ENCODE data around the gene SLC12A9.

The SLC12A9 gene

GRCh38 chr7:100888291-100888987, 35.9 kb downstream of the SLC12A9 start:
- Histone ChIP-seq H3K4me3 (ENCODE audit: low read depth in 1 of 2, low read length in 2 of 2) (peak overlapping the region; percentile 67 to 71), H3K27ac (ENCODE audit: low read depth, low read length) (peak overlapping the region; percentile 62), H3K9me3 (ENCODE audit: low read length) (no peaks in the 10 kb centered on the region), H3K27me3 (ENCODE audit: control insufficient read depth in 1 of 2, insufficient read depth in 2 of 2, low read length in 2 of 2) (no peaks in the 10 kb centered on the region), H3K36me3 (ENCODE audit: insufficient read depth, low read length) (peaks cover 53% of the 10 kb centered on the region), H3K4me1 (ENCODE audit: insufficient read depth, low read length) (peaks cover 18% of the 10 kb centered on the region), H3K9ac (ENCODE audit: low read length) (peak overlapping the region; percentile 23)

- H3K27me3 ChIP-seq (ENCODE audit: control insufficient read depth in 1 of 2, insufficient read depth in 2 of 2, low read length in 2 of 2), result peaks cover 0 to 6% of the 10 kb centered on the region in 2 donors
- H3K4me3 ChIP-seq (ENCODE audit: low read depth in 1 of 2, low read length in 2 of 2), result peak within 1 kb of the TSS; percentile 68 to 71
- peaks cover 18% of the 10 kb centered on the region for H3K4me1 ChIP-seq (ENCODE audit: insufficient read depth, low read length)
- peak within 1 kb of the TSS; percentile 62 for H3K27ac ChIP-seq (ENCODE audit: low read depth, low read length)
- peaks cover 46% of the 10 kb centered on the region for H3K36me3 ChIP-seq (ENCODE audit: insufficient read depth, low read length)
- H3K9me3 ChIP-seq (ENCODE audit: low read length), result no peaks in the 10 kb centered on the region
- H3K9ac ChIP-seq (ENCODE audit: low read length), result peak within 1 kb of the TSS; percentile 53
Observed at GRCh38 chr7:100888988-100889750, 36.7 kb downstream of the SLC12A9 start, which contains the start of gene UFSP1. Gene UFSP1, minus strand, starts transcription at chr7:100889715. Its CDS starts 444 bp downstream, at chr7:100889271.

GRCh38 chr7:100890653-100891567, 38.4 kb downstream of the SLC12A9 start:
- Histone ChIP-seq H3K27ac (ENCODE audit: low read depth, low read length) (peak overlapping the region; percentile 59), H3K36me3 (ENCODE audit: insufficient read depth, low read length) (peaks cover 28% of the 10 kb centered on the region), H3K9me3 (ENCODE audit: low read length) (no peaks in the 10 kb centered on the region), H3K27me3 (ENCODE audit: control insufficient read depth in 1 of 2, insufficient read depth in 2 of 2, low read length in 2 of 2) (peaks cover 0 to 17% of the 10 kb centered on the region in 2 donors), H3K4me3 (ENCODE audit: low read depth in 1 of 2, low read length in 2 of 2) (peak overlapping the region; percentile 31 to 68), H3K4me1 (ENCODE audit: insufficient read depth, low read length) (peaks cover 22% of the 10 kb centered on the region), H3K9ac (ENCODE audit: low read length) (peak overlapping the region; percentile 53)

GRCh38 chr7:100891568-100892247, 39.2 kb downstream of the SLC12A9 start:
- no peaks in the 10 kb centered on the region for H3K9me3 ChIP-seq (ENCODE audit: low read length)
- H3K4me1 ChIP-seq (ENCODE audit: insufficient read depth, low read length), result peaks cover 27% of the 10 kb centered on the region
- H3K9ac ChIP-seq (ENCODE audit: low read length), result no peak overlapping the region
- H3K4me3 ChIP-seq (ENCODE audit: low read depth in 1 of 2, low read length in 2 of 2), result no peak overlapping the region
- peaks cover 20% of the 10 kb centered on the region for H3K36me3 ChIP-seq (ENCODE audit: insufficient read depth, low read length)
- H3K27ac ChIP-seq (ENCODE audit: low read depth, low read length), result no peak overlapping the region
- peaks cover 7 to 25% of the 10 kb centered on the region in 2 donors for H3K27me3 ChIP-seq (ENCODE audit: control insufficient read depth in 1 of 2, insufficient read depth in 2 of 2, low read length in 2 of 2)

- no peak overlapping the region for H3K27ac ChIP-seq (ENCODE audit: low read depth, low read length)
- H3K4me1 ChIP-seq (ENCODE audit: insufficient read depth, low read length), result peaks cover 24% of the 10 kb centered on the region
- H3K4me3 ChIP-seq (ENCODE audit: low read depth in 1 of 2, low read length in 2 of 2), result no peak overlapping the region
- peaks cover 11 to 32% of the 10 kb centered on the region in 2 donors for H3K27me3 ChIP-seq (ENCODE audit: control insufficient read depth in 1 of 2, insufficient read depth in 2 of 2, low read length in 2 of 2)
- no peak overlapping the region for H3K9ac ChIP-seq (ENCODE audit: low read length)
- peaks cover 11% of the 10 kb centered on the region for H3K36me3 ChIP-seq (ENCODE audit: insufficient read depth, low read length)
- H3K9me3 ChIP-seq (ENCODE audit: low read length), result no peaks in the 10 kb centered on the region
Observed at GRCh38 chr7:100892364-100893317, 40.1 kb downstream of the SLC12A9 start.

- Histone ChIP-seq H3K27ac (ENCODE audit: low read depth, low read length) (no peak overlapping the region), H3K4me1 (ENCODE audit: insufficient read depth, low read length) (peaks cover 16% of the 10 kb centered on the region), H3K9ac (ENCODE audit: low read length) (no peak overlapping the region), H3K4me3 (ENCODE audit: low read depth in 1 of 2, low read length in 2 of 2) (no peak overlapping the region), H3K36me3 (ENCODE audit: insufficient read depth, low read length) (peaks cover 3% of the 10 kb centered on the region), H3K9me3 (ENCODE audit: low read length) (no peaks in the 10 kb centered on the region), H3K27me3 (ENCODE audit: control insufficient read depth in 1 of 2, insufficient read depth in 2 of 2, low read length in 2 of 2) (peaks cover 15 to 39% of the 10 kb centered on the region in 2 donors)
Observed at GRCh38 chr7:100893318-100893895, 40.9 kb downstream of the SLC12A9 start.

GRCh38 chr7:100893910-100894721, 41.6 kb downstream of the SLC12A9 start:
- Histone ChIP-seq H3K27me3 (ENCODE audit: control insufficient read depth in 1 of 2, insufficient read depth in 2 of 2, low read length in 2 of 2) (peaks cover 15 to 39% of the 10 kb centered on the region in 2 donors), H3K4me3 (ENCODE audit: low read depth in 1 of 2, low read length in 2 of 2) (no peak overlapping the region), H3K27ac (ENCODE audit: low read depth, low read length) (no peak overlapping the region)

GRCh38 chr7:100894860-100895700, 42.6 kb downstream of the SLC12A9 start:
- H3K4me1 ChIP-seq (ENCODE audit: insufficient read depth, low read length), result peaks cover 9% of the 10 kb centered on the region
- H3K27ac ChIP-seq (ENCODE audit: low read depth, low read length), result no peak overlapping the region
- H3K4me3 ChIP-seq (ENCODE audit: low read depth in 1 of 2, low read length in 2 of 2), result peak overlapping the region in 1 of 2 donors; percentile 34
- no peaks in the 10 kb centered on the region for H3K9me3 ChIP-seq (ENCODE audit: low read length)
- H3K36me3 ChIP-seq (ENCODE audit: insufficient read depth, low read length), result no peaks in the 10 kb centered on the region
- H3K9ac ChIP-seq (ENCODE audit: low read length), result no peak overlapping the region
- H3K27me3 ChIP-seq (ENCODE audit: control insufficient read depth in 1 of 2, insufficient read depth in 2 of 2, low read length in 2 of 2), result peaks cover 15 to 39% of the 10 kb centered on the region in 2 donors

More at GRCh38 chr7:100893910-100894721, 41.6 kb downstream of the SLC12A9 start:
- Histone ChIP-seq H3K36me3 (ENCODE audit: insufficient read depth, low read length) (no peaks in the 10 kb centered on the region), H3K9me3 (ENCODE audit: low read length) (no peaks in the 10 kb centered on the region), H3K4me1 (ENCODE audit: insufficient read depth, low read length) (peaks cover 9% of the 10 kb centered on the region), H3K9ac (ENCODE audit: low read length) (no peak overlapping the region)

- Histone ChIP-seq H3K4me3 (ENCODE audit: low read depth in 1 of 2, low read length in 2 of 2) (peak within 1 kb of the TSS in 1 of 2 donors; percentile 38), H3K9ac (ENCODE audit: low read length) (no peak within 1 kb of the TSS), H3K27ac (ENCODE audit: low read depth, low read length) (no peak within 1 kb of the TSS), H3K36me3 (ENCODE audit: insufficient read depth, low read length) (no peaks in the 10 kb centered on the region), H3K4me1 (ENCODE audit: insufficient read depth, low read length) (peaks cover 9% of the 10 kb centered on the region), H3K27me3 (ENCODE audit: control insufficient read depth in 1 of 2, insufficient read depth in 2 of 2, low read length in 2 of 2) (peaks cover 15 to 39% of the 10 kb centered on the region in 2 donors), H3K9me3 (ENCODE audit: low read length) (no peaks in the 10 kb centered on the region)
Observed at GRCh38 chr7:100895701-100895955, 43.1 kb downstream of the SLC12A9 start, which contains the start of gene ACHE. Gene ACHE, minus strand, starts transcription at chr7:100895888. Its CDS starts 1,656 bp downstream, at chr7:100894232.

Measured in muscle layer of colon (tissue), 2 donors.